ENCODE data around the gene CLCNKB. TPM values are rescaled to one million over a fixed set of nuclear protein-coding genes. Genes with fewer than 3 reads are reported as not detected.
"Not testable (repeated sequence)": the region's sequence is repeated elsewhere in the genome, so short reads cannot be mapped to it uniquely, and the experiment has no call there.

CLCNKB gene
- total RNA-seq, 4 donors from 2014 or later = not detected

DNA sequence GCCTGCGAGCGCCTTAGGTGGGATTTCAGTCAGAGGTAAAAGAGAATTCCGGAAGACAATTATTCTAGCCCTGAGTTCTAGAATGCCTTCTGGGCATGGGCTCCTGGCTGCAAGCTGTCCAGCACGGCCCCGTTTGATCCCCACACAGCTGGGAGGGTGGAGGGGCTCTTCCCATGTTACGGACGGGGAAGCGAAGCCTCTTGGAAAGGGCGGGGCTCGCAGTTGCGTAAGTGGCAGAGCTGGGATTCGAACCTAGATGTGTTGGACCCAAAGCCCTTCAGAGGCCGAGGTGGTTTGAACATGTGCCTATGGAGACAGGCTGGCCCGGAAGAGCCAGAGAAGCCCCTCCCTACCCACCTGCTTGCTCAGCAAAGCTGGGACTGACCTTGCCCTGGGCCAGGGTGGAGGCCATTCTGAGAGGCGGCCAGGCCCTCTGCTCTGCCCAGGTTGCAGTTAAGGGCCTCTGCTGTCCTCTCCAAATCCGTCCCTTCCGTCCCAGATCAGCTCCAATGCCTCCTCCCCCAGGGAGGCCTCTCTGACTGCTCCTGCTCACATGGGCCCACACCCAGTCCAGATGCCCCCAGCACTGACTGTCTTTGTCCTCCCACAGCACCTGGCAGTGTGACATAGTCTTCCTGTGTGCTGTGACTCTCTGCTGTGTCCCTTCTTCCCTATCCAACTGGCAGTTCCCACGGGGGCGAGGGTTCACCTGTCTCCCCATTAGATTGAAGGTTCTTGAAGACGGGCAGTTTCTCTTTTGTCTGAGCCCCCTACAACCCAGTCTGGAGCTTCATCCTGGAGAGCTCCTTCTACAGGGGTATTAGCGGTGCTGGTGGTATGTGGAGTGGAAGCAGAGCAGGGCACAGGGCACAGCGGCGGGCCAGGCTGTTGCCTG, 24.6 kb upstream of the CLCNKB start:
- Histone ChIP-seq H3K36me3 (no peaks in the 10 kb centered on the region), H3K4me3 (peak overlapping the region; percentile 53 to 82 (median 72)), H3K4me1 (peaks cover 35 to 47% of the 10 kb centered on the region in 2 donors), H3K9me3 (no peaks in the 10 kb centered on the region), H3K27ac (peak overlapping the region; percentile 97 to 100 (median 98)), H3K27me3 (no peaks in the 10 kb centered on the region)
- peak; percentile 16 to 20 for ATAC-seq
- peak; percentile 73 to 89 for DNase-seq
- in situ Hi-C loops (cut with MboI; ENCODE audit: low sequenced_read_pairs in 4 of 4) = no loop called here
- TF ChIP-seq POLR2A (IDR thresholded peaks at IDR 0.05) = peak in 1 of 2 donors; percentile 77
- TF ChIP-seq, protein P1, sequence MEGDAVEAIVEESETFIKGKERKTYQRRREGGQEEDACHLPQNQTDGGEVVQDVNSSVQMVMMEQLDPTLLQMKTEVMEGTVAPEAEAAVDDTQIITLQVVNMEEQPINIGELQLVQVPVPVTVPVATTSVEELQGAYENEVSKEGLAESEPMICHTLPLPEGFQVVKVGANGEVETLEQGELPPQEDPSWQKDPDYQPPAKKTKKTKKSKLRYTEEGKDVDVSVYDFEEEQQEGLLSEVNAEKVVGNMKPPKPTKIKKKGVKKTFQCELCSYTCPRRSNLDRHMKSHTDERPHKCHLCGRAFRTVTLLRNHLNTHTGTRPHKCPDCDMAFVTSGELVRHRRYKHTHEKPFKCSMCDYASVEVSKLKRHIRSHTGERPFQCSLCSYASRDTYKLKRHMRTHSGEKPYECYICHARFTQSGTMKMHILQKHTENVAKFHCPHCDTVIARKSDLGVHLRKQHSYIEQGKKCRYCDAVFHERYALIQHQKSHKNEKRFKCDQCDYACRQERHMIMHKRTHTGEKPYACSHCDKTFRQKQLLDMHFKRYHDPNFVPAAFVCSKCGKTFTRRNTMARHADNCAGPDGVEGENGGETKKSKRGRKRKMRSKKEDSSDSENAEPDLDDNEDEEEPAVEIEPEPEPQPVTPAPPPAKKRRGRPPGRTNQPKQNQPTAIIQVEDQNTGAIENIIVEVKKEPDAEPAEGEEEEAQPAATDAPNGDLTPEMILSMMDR (IDR thresholded peaks at IDR 0.05 in 4 of 5, conservative IDR thresholded peaks at IDR 0.05 in 1 of 5) = no peak
- intact Hi-C loops (cut with DNase I; ENCODE audit: low total_unique reads) = loop anchor here (2.0 to 10.0 kb wide), 4 partner anchors 184 to 1096 kb away; partner anchors contain the start of genes DDI2 and PADI2

DNA sequence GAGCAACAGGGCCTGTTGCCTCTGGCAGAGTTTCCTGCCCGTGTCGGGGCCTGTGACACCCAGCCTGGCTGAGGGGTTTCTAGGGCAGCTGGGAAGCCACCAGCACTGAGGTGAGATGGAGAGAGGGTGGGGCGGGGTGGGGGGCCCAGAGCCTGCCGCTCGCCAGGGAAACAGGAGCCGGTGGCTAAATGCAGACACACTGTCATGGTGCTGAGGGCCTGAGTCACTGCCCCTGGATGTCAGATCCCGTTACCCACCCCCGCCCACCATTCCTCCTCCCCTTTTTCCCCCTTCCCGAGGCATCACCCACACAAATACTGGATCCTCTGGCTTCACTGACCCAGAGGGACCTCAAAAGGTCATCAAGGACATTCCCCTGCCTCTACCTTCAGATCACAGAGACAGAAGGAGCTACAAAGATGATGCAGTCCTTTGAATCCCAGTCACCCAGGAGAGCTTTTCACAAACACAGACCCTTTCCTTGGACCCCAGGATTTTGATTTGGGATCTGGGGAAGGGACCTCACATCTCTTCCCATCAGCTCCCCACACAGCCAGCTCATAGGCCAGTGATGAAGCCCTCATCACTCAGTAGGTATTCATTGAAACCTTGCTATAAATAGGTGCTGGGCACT, 23.8 kb upstream of the CLCNKB start:
- peak overlapping the region in 3 of 4 donors; percentile 53 to 77 (median 68) for H3K4me3 ChIP-seq
- H3K27me3 ChIP-seq = no peaks in the 10 kb centered on the region
- in situ Hi-C loops (cut with MboI; ENCODE audit: low sequenced_read_pairs in 4 of 4) = no loop called here
- ATAC-seq = peak; percentile 37 to 38
- TF ChIP-seq, protein P1 (IDR thresholded peaks at IDR 0.05 in 4 of 5, conservative IDR thresholded peaks at IDR 0.05 in 1 of 5) = no peak
- TF ChIP-seq POLR2A (IDR thresholded peaks at IDR 0.05) = no peak
- H3K27ac ChIP-seq = peak overlapping the region; percentile 97 to 100 (median 98)
- peaks cover 28 to 40% of the 10 kb centered on the region in 2 donors for H3K4me1 ChIP-seq
- DNase-seq = peak; percentile 86 to 96
- no peaks in the 10 kb centered on the region for H3K36me3 ChIP-seq
- intact Hi-C loops (cut with DNase I; ENCODE audit: low total_unique reads) = loop anchor here (2.0 to 10.0 kb wide), 4 partner anchors 185 to 1095 kb away; partner anchors contain the start of genes DDI2 and PADI2
- H3K9me3 ChIP-seq = no peaks in the 10 kb centered on the region

DNA sequence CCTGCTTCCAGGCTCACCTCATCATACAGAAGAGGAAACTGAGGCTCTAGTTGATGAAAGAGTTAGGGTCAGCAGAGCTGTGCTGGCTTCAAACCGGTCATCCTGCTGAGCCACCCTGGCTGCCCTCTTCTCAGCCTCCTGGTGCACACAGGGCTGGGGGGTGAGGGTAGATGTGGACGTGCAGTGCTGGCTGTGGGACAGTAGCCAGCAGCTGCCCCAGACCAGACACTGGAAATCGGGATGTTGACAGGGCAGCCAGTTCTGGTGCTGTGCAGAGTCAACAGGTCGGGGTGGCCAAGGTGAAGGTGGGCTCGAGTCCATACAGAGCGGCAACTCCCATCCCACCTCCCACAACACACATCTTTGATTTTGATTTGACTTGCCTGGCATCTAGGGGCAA, 23.3 kb upstream of the CLCNKB start:
- no peaks in the 10 kb centered on the region for H3K9me3 ChIP-seq
- intact Hi-C loops (cut with DNase I; ENCODE audit: low total_unique reads) (no loop called here), in situ Hi-C loops (cut with MboI; ENCODE audit: low sequenced_read_pairs in 4 of 4) (no loop called here)
- DNase-seq (peak in 1 of 2 donors; percentile 69), ATAC-seq (no peak)
- H3K27ac ChIP-seq = peak overlapping the region; percentile 97 to 100 (median 98)
- no peaks in the 10 kb centered on the region for H3K36me3 ChIP-seq
- TF ChIP-seq POLR2A (IDR thresholded peaks at IDR 0.05) = peak in 1 of 2 donors; percentile 19
- TF ChIP-seq, protein P1 (IDR thresholded peaks at IDR 0.05 in 4 of 5, conservative IDR thresholded peaks at IDR 0.05 in 1 of 5) = no peak
- H3K4me1 ChIP-seq = peaks cover 23 to 34% of the 10 kb centered on the region in 2 donors
- no peaks in the 10 kb centered on the region for H3K27me3 ChIP-seq
- no peak overlapping the region for H3K4me3 ChIP-seq

DNA sequence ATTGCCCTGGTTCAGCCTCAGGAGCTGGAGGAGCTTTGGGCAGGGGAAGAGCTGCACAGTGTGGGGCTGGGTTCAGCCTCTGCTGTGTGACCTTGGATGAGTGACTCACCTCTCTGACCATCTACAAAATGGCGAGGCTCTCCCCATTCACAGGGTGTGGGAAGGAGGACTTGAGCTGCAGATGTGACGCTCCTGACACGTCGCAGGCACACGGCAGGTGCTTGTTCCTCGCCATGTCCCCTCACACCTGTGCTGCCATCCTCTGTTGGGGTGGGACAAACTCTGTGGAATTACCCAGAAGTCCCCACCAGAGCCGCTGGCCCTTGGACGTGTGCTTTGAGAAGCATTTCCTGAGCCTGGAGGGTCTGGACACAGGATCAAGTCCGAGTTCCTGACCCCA, 22.7 kb upstream of the CLCNKB start:
- Histone ChIP-seq H3K4me1 (peaks cover 22 to 29% of the 10 kb centered on the region in 2 donors), H3K27ac (peak overlapping the region; percentile 97 to 100 (median 98))
- DNase-seq; H3K4me3 ChIP-seq; H3K9me3 ChIP-seq; ATAC-seq; intact Hi-C loops (cut with DNase I; ENCODE audit: low total_unique reads); in situ Hi-C loops (cut with MboI; ENCODE audit: low sequenced_read_pairs in 4 of 4); H3K27me3 ChIP-seq; H3K36me3 ChIP-seq: not testable (repeated sequence)

DNA sequence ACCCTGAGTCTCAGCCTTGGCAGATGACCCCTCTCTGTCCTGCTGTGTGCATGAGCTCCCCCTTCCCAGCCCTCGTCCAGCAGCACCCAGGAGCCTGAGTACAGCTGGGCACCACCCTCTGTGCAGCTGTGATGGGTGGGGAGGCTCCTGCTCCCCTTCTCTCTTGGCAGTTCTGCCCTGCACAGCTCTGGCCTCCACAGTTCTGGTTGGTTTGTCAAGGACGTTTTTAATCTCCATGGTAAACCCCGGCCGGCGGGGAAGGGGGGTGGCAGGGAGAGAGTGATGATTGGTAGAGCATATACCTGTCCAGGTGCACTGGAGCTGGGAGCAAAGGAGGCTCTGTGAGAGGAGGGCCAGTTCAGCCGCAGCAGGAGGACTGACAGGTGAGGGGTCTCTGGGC, 21.9 kb upstream of the CLCNKB start, which contains the start of gene CLCNKA:
Gene CLCNKA (plus strand): TSS at position 356 of the 400 bp plus-strand sequence. CDS start 584 bp downstream, outside the sequence.
- Histone ChIP-seq H3K27me3 (no peaks in the 10 kb centered on the region), H3K4me3 (no peak within 1 kb of the TSS), H3K36me3 (no peaks in the 10 kb centered on the region), H3K27ac (peak within 1 kb of the TSS; percentile 97 to 100 (median 98)), H3K4me1 (peaks cover 23 to 28% of the 10 kb centered on the region in 2 donors), H3K9me3 (no peaks in the 10 kb centered on the region)
- intact Hi-C loops (cut with DNase I; ENCODE audit: low total_unique reads) (no loop called here), in situ Hi-C loops (cut with MboI; ENCODE audit: low sequenced_read_pairs in 4 of 4) (no loop called here)
- DNase-seq (no peak), ATAC-seq (no peak)
- TF ChIP-seq, protein P1 (IDR thresholded peaks at IDR 0.05 in 4 of 5, conservative IDR thresholded peaks at IDR 0.05 in 1 of 5) = no peak
- no peak for TF ChIP-seq POLR2A (IDR thresholded peaks at IDR 0.05)

Data from gastrocnemius medialis (tissue), 4 donors.